CD4-positive, alpha-beta T cell treated with Interleukin-21 for 1 hour (primary cell): Measurements from ENCODE around the gene NAP1L5.

Experiments
- DNase-seq: peaks from one replicate; pipeline ENCODE4 v3.0.0-alpha.2; 2020

NAP1L5 gene

GRCh38 chr4:88697588-88698329 lies at the start of gene NAP1L5:
Gene NAP1L5, minus strand, starts transcription at chr4:88697829. Its CDS starts 75 bp downstream, at chr4:88697754.
- peak; percentile 80 for DNase-seq

GRCh38 chr4:88747351-88747750 lies 49.7 kb upstream of the NAP1L5 start:
- DNase-seq, result no peak

GRCh38 chr4:88746206-88746605 lies 48.6 kb upstream of the NAP1L5 start:
- no peak for DNase-seq

GRCh38 chr4:88745581-88746163 lies 48.0 kb upstream of the NAP1L5 start:
- DNase-seq, result no peak

- no peak for DNase-seq
Observed at GRCh38 chr4:88745175-88745574, 47.5 kb upstream of the NAP1L5 start.

- no peak for DNase-seq
Observed at GRCh38 chr4:88744609-88745008, 47.0 kb upstream of the NAP1L5 start.

GRCh38 chr4:88743696-88744095 lies 46.1 kb upstream of the NAP1L5 start:
- no peak for DNase-seq

GRCh38 chr4:88742561-88742960 lies 44.9 kb upstream of the NAP1L5 start:
- DNase-seq, result no peak

GRCh38 chr4:88738180-88738579 lies 40.6 kb upstream of the NAP1L5 start:
- no peak for DNase-seq

GRCh38 chr4:88737307-88737941 lies 39.8 kb upstream of the NAP1L5 start:
- peak; percentile 5 for DNase-seq

- DNase-seq, result no peak
Observed at GRCh38 chr4:88736264-88736663, 38.6 kb upstream of the NAP1L5 start.

GRCh38 chr4:88735564-88735963 lies 37.9 kb upstream of the NAP1L5 start:
- no peak for DNase-seq

GRCh38 chr4:88734403-88734949 lies 36.8 kb upstream of the NAP1L5 start:
- no peak for DNase-seq

GRCh38 chr4:88732714-88733368 lies 35.2 kb upstream of the NAP1L5 start:
- DNase-seq, result no peak

GRCh38 chr4:88731381-88731780 lies 33.8 kb upstream of the NAP1L5 start:
- no peak for DNase-seq

GRCh38 chr4:88730811-88731210 lies 33.2 kb upstream of the NAP1L5 start:
- DNase-seq, result no peak

GRCh38 chr4:88729146-88729760 lies 31.6 kb upstream of the NAP1L5 start:
- DNase-seq, result no peak

- no peak for DNase-seq
Observed at GRCh38 chr4:88728146-88728545, 30.5 kb upstream of the NAP1L5 start.

GRCh38 chr4:88725986-88726385 lies 28.4 kb upstream of the NAP1L5 start:
- no peak for DNase-seq

- DNase-seq, result no peak
Observed at GRCh38 chr4:88725143-88725542, 27.5 kb upstream of the NAP1L5 start.

- DNase-seq, result no peak
Observed at GRCh38 chr4:88724406-88724805, 26.8 kb upstream of the NAP1L5 start.

- no peak for DNase-seq
Observed at GRCh38 chr4:88722828-88723227, 25.2 kb upstream of the NAP1L5 start.

- DNase-seq, result no peak
Observed at GRCh38 chr4:88722276-88722780, 24.7 kb upstream of the NAP1L5 start.
